Measurements from ENCODE around the gene GSX1. TPM values are rescaled to one million over a fixed set of nuclear protein-coding genes. Genes with fewer than 3 reads are reported as not detected.

The GSX1 gene
- polyA plus RNA-seq, 1 donor from 2014 or later: not detected

DNA sequence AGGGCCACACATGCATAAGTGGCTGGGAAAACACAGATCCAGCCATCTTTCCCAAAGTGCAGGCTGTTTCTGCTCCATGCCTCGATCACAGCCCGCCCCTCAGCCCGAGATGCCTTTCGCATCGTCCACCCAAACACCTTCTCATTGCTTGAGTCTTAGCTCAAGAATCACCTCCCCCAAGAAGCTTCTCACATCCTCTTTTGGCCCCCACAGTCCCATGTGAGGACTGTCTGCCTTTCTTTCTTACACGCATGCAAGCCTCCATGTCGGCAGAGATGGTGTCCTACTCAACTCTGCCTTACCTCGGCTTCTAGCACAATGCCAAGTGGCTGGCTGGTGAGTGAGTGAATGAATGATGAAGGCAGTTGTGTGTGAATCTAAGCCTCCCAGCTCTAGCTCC, 18.1 kb upstream of the GSX1 start:
- Histone ChIP-seq H3K79me2 (replicated peaks; ENCODE audit: insufficient read depth, low read length) (no peaks in the 10 kb centered on the region), H3K4me2 (ENCODE audit: low read length) (no peak overlapping the region), H3K36me3 (ENCODE audit: insufficient read depth, low read length) (no peaks in the 10 kb centered on the region), H3K27ac (ENCODE audit: low read length) (no peak overlapping the region), H3K27me3 (ENCODE audit: insufficient read depth, low read depth, low read length) (no peaks in the 10 kb centered on the region), H3K4me3 (ENCODE audit: low read length) (no peak overlapping the region), H3K9me2 (ENCODE audit: insufficient read depth, low read length) (no peaks in the 10 kb centered on the region), H4K20me1 (ENCODE audit: insufficient read depth) (no peaks in the 10 kb centered on the region), H3K9ac (ENCODE audit: low read length) (no peak overlapping the region), H3F3A (ENCODE audit: insufficient read depth, low read length, poor library complexity, severe bottlenecking) (no peaks in the 10 kb centered on the region), H2AFZ (ENCODE audit: low read depth, low read length) (no peak overlapping the region), H3K9me3 (ENCODE audit: low read length) (no peaks in the 10 kb centered on the region)
- TF ChIP-seq TAF1 (IDR thresholded peaks at IDR 0.05; ENCODE audit: low read depth) (no peak), POLR2AphosphoS5 (IDR thresholded peaks at IDR 0.05) (no peak), EZH2 (IDR thresholded peaks at IDR 0.05; ENCODE audit: borderline replicate concordance, insufficient read depth, low read length, poor library complexity, severe bottlenecking) (no peak), SMC3 (conservative IDR thresholded peaks at IDR 0.05; ENCODE audit: poor library complexity) (no peak), MXI1 (conservative IDR thresholded peaks at IDR 0.05; ENCODE audit: poor library complexity, severe bottlenecking) (no peak), EP300 (conservative IDR thresholded peaks at IDR 0.05; ENCODE audit: poor library complexity, severe bottlenecking) (no peak), RAD21 (conservative IDR thresholded peaks at IDR 0.05) (no peak)
- TF ChIP-seq, protein P1, sequence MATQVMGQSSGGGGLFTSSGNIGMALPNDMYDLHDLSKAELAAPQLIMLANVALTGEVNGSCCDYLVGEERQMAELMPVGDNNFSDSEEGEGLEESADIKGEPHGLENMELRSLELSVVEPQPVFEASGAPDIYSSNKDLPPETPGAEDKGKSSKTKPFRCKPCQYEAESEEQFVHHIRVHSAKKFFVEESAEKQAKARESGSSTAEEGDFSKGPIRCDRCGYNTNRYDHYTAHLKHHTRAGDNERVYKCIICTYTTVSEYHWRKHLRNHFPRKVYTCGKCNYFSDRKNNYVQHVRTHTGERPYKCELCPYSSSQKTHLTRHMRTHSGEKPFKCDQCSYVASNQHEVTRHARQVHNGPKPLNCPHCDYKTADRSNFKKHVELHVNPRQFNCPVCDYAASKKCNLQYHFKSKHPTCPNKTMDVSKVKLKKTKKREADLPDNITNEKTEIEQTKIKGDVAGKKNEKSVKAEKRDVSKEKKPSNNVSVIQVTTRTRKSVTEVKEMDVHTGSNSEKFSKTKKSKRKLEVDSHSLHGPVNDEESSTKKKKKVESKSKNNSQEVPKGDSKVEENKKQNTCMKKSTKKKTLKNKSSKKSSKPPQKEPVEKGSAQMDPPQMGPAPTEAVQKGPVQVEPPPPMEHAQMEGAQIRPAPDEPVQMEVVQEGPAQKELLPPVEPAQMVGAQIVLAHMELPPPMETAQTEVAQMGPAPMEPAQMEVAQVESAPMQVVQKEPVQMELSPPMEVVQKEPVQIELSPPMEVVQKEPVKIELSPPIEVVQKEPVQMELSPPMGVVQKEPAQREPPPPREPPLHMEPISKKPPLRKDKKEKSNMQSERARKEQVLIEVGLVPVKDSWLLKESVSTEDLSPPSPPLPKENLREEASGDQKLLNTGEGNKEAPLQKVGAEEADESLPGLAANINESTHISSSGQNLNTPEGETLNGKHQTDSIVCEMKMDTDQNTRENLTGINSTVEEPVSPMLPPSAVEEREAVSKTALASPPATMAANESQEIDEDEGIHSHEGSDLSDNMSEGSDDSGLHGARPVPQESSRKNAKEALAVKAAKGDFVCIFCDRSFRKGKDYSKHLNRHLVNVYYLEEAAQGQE (IDR thresholded peaks at IDR 0.05; ENCODE audit: borderline replicate concordance): no peak
- TF ChIP-seq, protein P2, sequence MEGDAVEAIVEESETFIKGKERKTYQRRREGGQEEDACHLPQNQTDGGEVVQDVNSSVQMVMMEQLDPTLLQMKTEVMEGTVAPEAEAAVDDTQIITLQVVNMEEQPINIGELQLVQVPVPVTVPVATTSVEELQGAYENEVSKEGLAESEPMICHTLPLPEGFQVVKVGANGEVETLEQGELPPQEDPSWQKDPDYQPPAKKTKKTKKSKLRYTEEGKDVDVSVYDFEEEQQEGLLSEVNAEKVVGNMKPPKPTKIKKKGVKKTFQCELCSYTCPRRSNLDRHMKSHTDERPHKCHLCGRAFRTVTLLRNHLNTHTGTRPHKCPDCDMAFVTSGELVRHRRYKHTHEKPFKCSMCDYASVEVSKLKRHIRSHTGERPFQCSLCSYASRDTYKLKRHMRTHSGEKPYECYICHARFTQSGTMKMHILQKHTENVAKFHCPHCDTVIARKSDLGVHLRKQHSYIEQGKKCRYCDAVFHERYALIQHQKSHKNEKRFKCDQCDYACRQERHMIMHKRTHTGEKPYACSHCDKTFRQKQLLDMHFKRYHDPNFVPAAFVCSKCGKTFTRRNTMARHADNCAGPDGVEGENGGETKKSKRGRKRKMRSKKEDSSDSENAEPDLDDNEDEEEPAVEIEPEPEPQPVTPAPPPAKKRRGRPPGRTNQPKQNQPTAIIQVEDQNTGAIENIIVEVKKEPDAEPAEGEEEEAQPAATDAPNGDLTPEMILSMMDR (IDR thresholded peaks at IDR 0.05; ENCODE audit: poor library complexity, severe bottlenecking): no peak

DNA sequence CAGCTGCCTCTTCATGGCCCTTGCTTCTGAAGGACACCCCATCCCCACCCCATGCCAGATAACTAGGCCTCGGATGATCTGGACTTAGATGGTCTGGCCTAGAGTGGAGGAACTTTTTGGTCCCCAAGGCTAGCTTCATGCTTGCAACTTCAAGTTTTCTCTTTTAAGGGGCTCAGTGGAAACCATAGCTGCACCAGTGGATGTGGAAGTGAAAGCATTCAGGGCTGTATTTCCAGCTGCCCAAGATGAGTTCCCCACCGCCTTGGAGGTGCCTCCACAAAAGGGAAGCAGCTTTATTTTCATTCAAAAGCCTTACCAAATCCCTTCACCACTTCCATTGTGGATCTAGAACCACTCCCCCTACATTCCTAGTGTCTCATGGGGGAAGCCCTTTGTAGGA, 17.6 kb upstream of the GSX1 start:
- no peak overlapping the region for H3K27ac ChIP-seq (ENCODE audit: low read length)
- H3K36me3 ChIP-seq (ENCODE audit: insufficient read depth, low read length): no peaks in the 10 kb centered on the region
- H2AFZ ChIP-seq (ENCODE audit: low read depth, low read length): no peak overlapping the region
- no peak overlapping the region for H3K4me3 ChIP-seq (ENCODE audit: low read length)
- no peaks in the 10 kb centered on the region for H3K79me2 ChIP-seq (replicated peaks; ENCODE audit: insufficient read depth, low read length)
- no peaks in the 10 kb centered on the region for H4K20me1 ChIP-seq (ENCODE audit: insufficient read depth)
- H3K9me3 ChIP-seq (ENCODE audit: low read length): no peaks in the 10 kb centered on the region
- H3K9ac ChIP-seq (ENCODE audit: low read length): no peak overlapping the region
- H3K4me2 ChIP-seq (ENCODE audit: low read length): no peak overlapping the region
- no peak for TF ChIP-seq TAF1 (IDR thresholded peaks at IDR 0.05; ENCODE audit: low read depth)
- TF ChIP-seq POLR2AphosphoS5 (IDR thresholded peaks at IDR 0.05): no peak
- TF ChIP-seq RAD21 (conservative IDR thresholded peaks at IDR 0.05): no peak
- no peak for TF ChIP-seq EP300 (conservative IDR thresholded peaks at IDR 0.05; ENCODE audit: poor library complexity, severe bottlenecking)
- no peaks in the 10 kb centered on the region for H3F3A ChIP-seq (ENCODE audit: insufficient read depth, low read length, poor library complexity, severe bottlenecking)
- H3K9me2 ChIP-seq (ENCODE audit: insufficient read depth, low read length): no peaks in the 10 kb centered on the region
- H3K27me3 ChIP-seq (ENCODE audit: insufficient read depth, low read depth, low read length): no peaks in the 10 kb centered on the region

DNA sequence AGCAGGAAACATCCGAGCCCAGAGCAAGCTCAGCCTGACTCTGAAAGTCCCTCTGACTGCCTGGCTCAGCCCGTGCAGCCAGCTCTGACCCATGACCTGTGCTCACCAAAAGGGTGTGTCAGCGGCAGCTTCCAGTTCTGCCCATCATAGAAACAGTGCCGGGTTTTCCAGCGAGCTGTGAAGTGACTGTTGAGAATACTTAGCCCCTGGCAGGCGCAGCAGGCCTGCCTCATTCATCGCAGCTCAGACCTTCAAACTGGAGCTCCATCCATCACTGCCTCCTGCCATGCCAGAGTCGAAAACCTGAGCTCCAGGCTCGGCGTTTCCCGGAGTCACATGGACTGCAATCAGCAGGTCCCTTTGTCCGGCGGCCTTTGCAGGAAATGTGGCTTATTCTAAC, 16.3 kb upstream of the GSX1 start:
- H3K9me3 ChIP-seq (ENCODE audit: low read length): no peaks in the 10 kb centered on the region
- no peaks in the 10 kb centered on the region for H3K27me3 ChIP-seq (ENCODE audit: insufficient read depth, low read depth, low read length)
- TF ChIP-seq SMC3 (conservative IDR thresholded peaks at IDR 0.05; ENCODE audit: poor library complexity): no peak
- TF ChIP-seq RAD21 (conservative IDR thresholded peaks at IDR 0.05): no peak
- no peak for TF ChIP-seq TAF1 (IDR thresholded peaks at IDR 0.05; ENCODE audit: low read depth)
- TF ChIP-seq, protein P1 (IDR thresholded peaks at IDR 0.05; ENCODE audit: borderline replicate concordance): no peak
- no peak for TF ChIP-seq EZH2 (IDR thresholded peaks at IDR 0.05; ENCODE audit: borderline replicate concordance, insufficient read depth, low read length, poor library complexity, severe bottlenecking)
- TF ChIP-seq EP300 (conservative IDR thresholded peaks at IDR 0.05; ENCODE audit: poor library complexity, severe bottlenecking): no peak
- no peak for TF ChIP-seq MXI1 (conservative IDR thresholded peaks at IDR 0.05; ENCODE audit: poor library complexity, severe bottlenecking)
- no peak for TF ChIP-seq POLR2AphosphoS5 (IDR thresholded peaks at IDR 0.05)
- TF ChIP-seq, protein P2 (IDR thresholded peaks at IDR 0.05; ENCODE audit: poor library complexity, severe bottlenecking): no peak
- no peaks in the 10 kb centered on the region for H3F3A ChIP-seq (ENCODE audit: insufficient read depth, low read length, poor library complexity, severe bottlenecking)
- H3K79me2 ChIP-seq (replicated peaks; ENCODE audit: insufficient read depth, low read length): no peaks in the 10 kb centered on the region
- no peaks in the 10 kb centered on the region for H3K36me3 ChIP-seq (ENCODE audit: insufficient read depth, low read length)
- H3K4me3 ChIP-seq (ENCODE audit: low read length): no peak overlapping the region
- H3K9ac ChIP-seq (ENCODE audit: low read length): no peak overlapping the region
- H2AFZ ChIP-seq (ENCODE audit: low read depth, low read length): no peak overlapping the region
- no peaks in the 10 kb centered on the region for H3K9me2 ChIP-seq (ENCODE audit: insufficient read depth, low read length)
- no peaks in the 10 kb centered on the region for H4K20me1 ChIP-seq (ENCODE audit: insufficient read depth)
- no peak overlapping the region for H3K27ac ChIP-seq (ENCODE audit: low read length)
- H3K4me2 ChIP-seq (ENCODE audit: low read length): no peak overlapping the region

Measured in neural cell (in vitro differentiated cells).